Measurements from ENCODE around the gene DYNLT1.
"Not testable (repeated sequence)": the region's sequence is repeated elsewhere in the genome, so short reads cannot be mapped to it uniquely, and the experiment has no call there.

Gene DYNLT1

GRCh38 chr6:158621694-158622544, 22.6 kb downstream of the DYNLT1 start:
- no peak for DNase-seq

GRCh38 chr6:158620963-158621693, 23.4 kb downstream of the DYNLT1 start:
- no peak for DNase-seq

GRCh38 chr6:158619922-158620801, 24.4 kb downstream of the DYNLT1 start:
- DNase-seq = no peak

GRCh38 chr6:158618289-158618688, 26.3 kb downstream of the DYNLT1 start:
- DNase-seq = not testable (repeated sequence)

GRCh38 chr6:158614606-158615005, 29.9 kb downstream of the DYNLT1 start:
- not testable (repeated sequence) for DNase-seq

- DNase-seq = no peak
Observed at GRCh38 chr6:158611541-158612370, 32.8 kb downstream of the DYNLT1 start.

- DNase-seq = no peak
Observed at GRCh38 chr6:158611039-158611438, 33.5 kb downstream of the DYNLT1 start.

GRCh38 chr6:158610319-158610968, 34.1 kb downstream of the DYNLT1 start:
- DNase-seq = no peak

- no peak for DNase-seq
Observed at GRCh38 chr6:158609455-158610155, 34.9 kb downstream of the DYNLT1 start.

- no peak for DNase-seq
Observed at GRCh38 chr6:158608221-158608620, 36.3 kb downstream of the DYNLT1 start.

GRCh38 chr6:158607411-158608170, 37.0 kb downstream of the DYNLT1 start:
- no peak for DNase-seq

- no peak for DNase-seq
Observed at GRCh38 chr6:158606935-158607334, 37.6 kb downstream of the DYNLT1 start.

- not testable (repeated sequence) for DNase-seq
Observed at GRCh38 chr6:158606011-158606410, 38.5 kb downstream of the DYNLT1 start.

GRCh38 chr6:158605266-158605878, 39.2 kb downstream of the DYNLT1 start:
- DNase-seq = peak; percentile 41

- no peak for DNase-seq
Observed at GRCh38 chr6:158604048-158604406, 40.5 kb downstream of the DYNLT1 start.

GRCh38 chr6:158603261-158604047, 41.1 kb downstream of the DYNLT1 start:
- no peak for DNase-seq

- DNase-seq = no peak
Observed at GRCh38 chr6:158599635-158600034, 44.9 kb downstream of the DYNLT1 start.

- DNase-seq = no peak
Observed at GRCh38 chr6:158597565-158597964, 47.0 kb downstream of the DYNLT1 start.

GRCh38 chr6:158596861-158597260, 47.7 kb downstream of the DYNLT1 start:
- DNase-seq = no peak
